ENCODE results near the gene FKBP8.

GRCh38 chr19:18517606-18518005 lies 25.8 kb downstream of the FKBP8 start:
- TF ChIP-seq MYC (IDR thresholded peaks at IDR 0.05; ENCODE audit: low read depth, low read length): no peak
- TF ChIP-seq POLR2A (IDR thresholded peaks at IDR 0.05; ENCODE audit: extremely low read depth, insufficient read length): no peak
- TF ChIP-seq, protein P1, sequence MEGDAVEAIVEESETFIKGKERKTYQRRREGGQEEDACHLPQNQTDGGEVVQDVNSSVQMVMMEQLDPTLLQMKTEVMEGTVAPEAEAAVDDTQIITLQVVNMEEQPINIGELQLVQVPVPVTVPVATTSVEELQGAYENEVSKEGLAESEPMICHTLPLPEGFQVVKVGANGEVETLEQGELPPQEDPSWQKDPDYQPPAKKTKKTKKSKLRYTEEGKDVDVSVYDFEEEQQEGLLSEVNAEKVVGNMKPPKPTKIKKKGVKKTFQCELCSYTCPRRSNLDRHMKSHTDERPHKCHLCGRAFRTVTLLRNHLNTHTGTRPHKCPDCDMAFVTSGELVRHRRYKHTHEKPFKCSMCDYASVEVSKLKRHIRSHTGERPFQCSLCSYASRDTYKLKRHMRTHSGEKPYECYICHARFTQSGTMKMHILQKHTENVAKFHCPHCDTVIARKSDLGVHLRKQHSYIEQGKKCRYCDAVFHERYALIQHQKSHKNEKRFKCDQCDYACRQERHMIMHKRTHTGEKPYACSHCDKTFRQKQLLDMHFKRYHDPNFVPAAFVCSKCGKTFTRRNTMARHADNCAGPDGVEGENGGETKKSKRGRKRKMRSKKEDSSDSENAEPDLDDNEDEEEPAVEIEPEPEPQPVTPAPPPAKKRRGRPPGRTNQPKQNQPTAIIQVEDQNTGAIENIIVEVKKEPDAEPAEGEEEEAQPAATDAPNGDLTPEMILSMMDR (IDR thresholded peaks at IDR 0.05; ENCODE audit: low read depth, low read length): no peak
- TF ChIP-seq MAX (IDR thresholded peaks at IDR 0.05; ENCODE audit: low read depth, low read length): no peak
